Osteoblast (primary cell): Measurements from ENCODE around the gene TMED3. TPM values are rescaled to one million over a fixed set of nuclear protein-coding genes. Genes with fewer than 3 reads are reported as not detected.

Source experiments
- DNase-seq: peaks from one replicate; pipeline ENCODE4 v3.0.0; 2011; ENCODE audit warnings: low spot score, mixed read lengths; ENCODE audit not compliant: insufficient read length; ENCODE audit errors: missing footprints
- H2AFZ ChIP-seq: 2 replicates; pipeline ENCODE4 v1.6.0; 2011; ENCODE audit warnings: mild to moderate bottlenecking, low read length
- H3K27ac ChIP-seq: 2 replicates; pipeline ENCODE4 v1.5.1; 2011; ENCODE audit warnings: mild to moderate bottlenecking, low read depth, low read length, moderate library complexity
- H3K27me3 ChIP-seq: 2 replicates; pipeline ENCODE4 v1.6.0; 2012; ENCODE audit warnings: mild to moderate bottlenecking, control low read depth, inconsistent platforms, low read length, moderate library complexity; ENCODE audit not compliant: insufficient read depth
- H3K36me3 ChIP-seq: 2 replicates; pipeline ENCODE4 v1.5.1; 2011; ENCODE audit warnings: mild to moderate bottlenecking, low read length, control low read depth, moderate library complexity; ENCODE audit not compliant: insufficient read depth
- H3K4me1 ChIP-seq: 2 replicates; pipeline ENCODE4 v1.5.1; 2011; ENCODE audit warnings: mild to moderate bottlenecking, low read length, control low read depth, moderate library complexity; ENCODE audit not compliant: insufficient read depth
- H3K4me2 ChIP-seq: 2 replicates; pipeline ENCODE4 v1.6.0; 2011; ENCODE audit warnings: mild to moderate bottlenecking, low read length; ENCODE audit not compliant: insufficient read depth
- H3K4me3 ChIP-seq: fragments of 200-600 bp; sonication (generic); 3 replicates; pipeline ENCODE4 v1.5.1; 2012; ENCODE audit warnings: mild to moderate bottlenecking, low read length, inconsistent platforms; ENCODE audit not compliant: insufficient read depth
- H3K79me2 ChIP-seq: 2 replicates; pipeline ENCODE4 v1.6.0; 2012; ENCODE audit warnings: mild to moderate bottlenecking, low read length, control low read depth, inconsistent platforms; ENCODE audit not compliant: insufficient read depth
- H3K9me3 ChIP-seq: 2 replicates; pipeline ENCODE4 v1.5.1; 2011; ENCODE audit warnings: low read depth, low read length, control low read depth
- H4K20me1 ChIP-seq: 2 replicates; pipeline ENCODE4 v1.6.0; 2012; ENCODE audit warnings: mild to moderate bottlenecking, low read length, control low read depth; ENCODE audit not compliant: insufficient read depth
- total RNA-seq: library from RNA; depleted of rRNA; stranded (reverse); fragments of >200 nt; gene quantifications from 2 replicates; pipeline ENCODE4 v1.2.3, GENCODE V29; 2012
- TF ChIP-seq, protein P1 (sequence below): IDR thresholded peaks from 2 replicates; pipeline ENCODE4 v1.5.1; 2011; ENCODE audit warnings: mild to moderate bottlenecking, low read depth, low read length, moderate library complexity; ENCODE audit errors: extremely low read depth

TMED3 gene
- total RNA-seq, 1 donor, result 154 TPM

DNA sequence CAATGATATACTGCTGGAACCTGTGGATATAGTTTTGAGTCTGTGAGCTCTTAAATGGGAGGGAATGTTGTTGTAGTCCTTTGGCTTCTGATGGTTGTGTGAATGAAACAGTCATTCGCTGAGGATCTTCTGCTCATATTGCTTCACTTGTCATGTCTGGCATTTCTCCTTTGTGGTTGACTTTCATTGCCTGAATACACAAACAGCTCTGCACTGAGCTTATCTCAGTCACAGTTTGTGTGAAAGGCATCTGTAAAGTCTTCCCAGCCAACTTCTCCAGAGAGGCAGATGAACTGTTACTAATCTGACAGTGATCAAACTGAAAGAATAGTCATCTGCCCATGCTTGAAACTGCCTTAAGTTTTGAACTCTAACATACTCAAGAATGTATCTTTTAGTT, 59.8 kb downstream of the TMED3 start:
- H3K4me2 ChIP-seq, result no peak overlapping the region
- H3K27me3 ChIP-seq, result no peaks in the 10 kb centered on the region
- no peaks in the 10 kb centered on the region for H3K36me3 ChIP-seq
- no peaks in the 10 kb centered on the region for H3K9me3 ChIP-seq
- peaks cover 3% of the 10 kb centered on the region for H4K20me1 ChIP-seq
- H3K4me1 ChIP-seq, result no peaks in the 10 kb centered on the region
- DNase-seq, result peak; percentile 64
- no peak overlapping the region for H2AFZ ChIP-seq
- no peaks in the 10 kb centered on the region for H3K79me2 ChIP-seq
- no peak overlapping the region for H3K27ac ChIP-seq
- H3K4me3 ChIP-seq, result no peak overlapping the region
- TF ChIP-seq, protein P1, sequence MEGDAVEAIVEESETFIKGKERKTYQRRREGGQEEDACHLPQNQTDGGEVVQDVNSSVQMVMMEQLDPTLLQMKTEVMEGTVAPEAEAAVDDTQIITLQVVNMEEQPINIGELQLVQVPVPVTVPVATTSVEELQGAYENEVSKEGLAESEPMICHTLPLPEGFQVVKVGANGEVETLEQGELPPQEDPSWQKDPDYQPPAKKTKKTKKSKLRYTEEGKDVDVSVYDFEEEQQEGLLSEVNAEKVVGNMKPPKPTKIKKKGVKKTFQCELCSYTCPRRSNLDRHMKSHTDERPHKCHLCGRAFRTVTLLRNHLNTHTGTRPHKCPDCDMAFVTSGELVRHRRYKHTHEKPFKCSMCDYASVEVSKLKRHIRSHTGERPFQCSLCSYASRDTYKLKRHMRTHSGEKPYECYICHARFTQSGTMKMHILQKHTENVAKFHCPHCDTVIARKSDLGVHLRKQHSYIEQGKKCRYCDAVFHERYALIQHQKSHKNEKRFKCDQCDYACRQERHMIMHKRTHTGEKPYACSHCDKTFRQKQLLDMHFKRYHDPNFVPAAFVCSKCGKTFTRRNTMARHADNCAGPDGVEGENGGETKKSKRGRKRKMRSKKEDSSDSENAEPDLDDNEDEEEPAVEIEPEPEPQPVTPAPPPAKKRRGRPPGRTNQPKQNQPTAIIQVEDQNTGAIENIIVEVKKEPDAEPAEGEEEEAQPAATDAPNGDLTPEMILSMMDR, result no peak

DNA sequence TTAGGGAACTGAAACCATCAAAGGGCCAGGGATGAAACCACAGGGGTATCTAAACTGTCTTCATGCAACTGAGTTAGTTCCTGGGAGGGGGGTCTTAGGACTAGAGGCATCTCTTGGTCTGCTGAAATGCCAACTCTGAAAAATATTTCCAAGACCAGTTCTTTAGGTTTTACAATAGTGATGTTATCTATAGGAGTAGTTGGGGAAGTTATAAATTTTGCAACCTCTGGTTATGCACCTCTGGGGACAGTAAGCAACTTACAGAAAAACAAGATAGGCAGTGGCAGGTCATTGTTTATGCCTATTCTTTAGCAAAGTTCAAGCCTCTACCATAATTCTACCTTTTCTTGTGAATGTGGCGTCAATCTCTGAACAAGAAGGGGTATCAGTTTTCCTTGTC, 60.7 kb downstream of the TMED3 start:
- Histone ChIP-seq H3K27me3 (no peaks in the 10 kb centered on the region), H3K4me2 (no peak overlapping the region), H4K20me1 (peaks cover 3% of the 10 kb centered on the region), H3K79me2 (no peaks in the 10 kb centered on the region), H3K36me3 (no peaks in the 10 kb centered on the region), H3K27ac (no peak overlapping the region), H3K4me1 (no peaks in the 10 kb centered on the region), H2AFZ (no peak overlapping the region), H3K9me3 (no peaks in the 10 kb centered on the region), H3K4me3 (no peak overlapping the region)
- no peak for DNase-seq
- TF ChIP-seq, protein P1, result no peak

DNA sequence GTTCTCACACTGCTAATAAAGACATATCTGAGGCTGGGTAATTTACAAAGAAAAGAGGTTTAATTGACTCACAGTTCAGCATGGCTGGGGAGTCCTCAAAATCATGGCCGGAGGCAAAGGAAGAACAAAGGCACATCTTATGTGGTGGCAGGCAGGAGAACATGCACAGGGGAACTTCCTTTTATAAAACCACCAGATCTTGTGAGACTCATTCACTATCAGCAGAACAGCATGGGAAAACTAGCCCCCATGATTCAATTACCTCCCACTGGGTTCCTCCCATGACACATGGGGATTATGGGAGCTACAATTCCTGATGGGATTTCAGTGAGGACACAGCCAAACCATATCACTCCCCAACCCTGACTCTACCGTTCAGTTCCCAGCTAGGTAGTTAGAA, 61.5 kb downstream of the TMED3 start:
- Histone ChIP-seq H3K27me3 (no peaks in the 10 kb centered on the region), H3K27ac (no peak overlapping the region)

More for the DNA sequence above, 61.5 kb downstream of the TMED3 start:
- H3K79me2 ChIP-seq, result no peaks in the 10 kb centered on the region
- TF ChIP-seq, protein P1, result no peak
- H3K4me2 ChIP-seq, result no peak overlapping the region
- H3K36me3 ChIP-seq, result no peaks in the 10 kb centered on the region
- no peak overlapping the region for H2AFZ ChIP-seq
- H3K4me1 ChIP-seq, result no peaks in the 10 kb centered on the region
- DNase-seq, result no peak
- H3K4me3 ChIP-seq, result no peak overlapping the region
- H3K9me3 ChIP-seq, result no peaks in the 10 kb centered on the region
- H4K20me1 ChIP-seq, result peaks cover 3% of the 10 kb centered on the region

Other genes starting within 250 kb of the TMED3 start
- gene RASGRF1, start 220.3 kb upstream of the TMED3 start, total RNA-seq, result under 0.01 TPM in 1 of 2 replicates, not detected in the other
- gene ANKRD34C, start 28.4 kb upstream of the TMED3 start, total RNA-seq, result not detected in 2 replicates
- gene MINAR1, start 121.2 kb downstream of the TMED3 start, total RNA-seq, result 2.1 and 2.5 TPM in 2 replicates